Vagina (tissue), 2 donors: ENCODE data around the gene EIF2B4.

Experiments used
- POLR2A ChIP-seq, 2 donors: fragments of 450-650 bp; IDR thresholded peaks; one replicate each; pipeline ENCODE4 v1.6.1; 2017; ENCODE audit warnings: antibody characterized with exemption in 2 of 2, mild to moderate bottlenecking in 2 of 2, moderate library complexity in 2 of 2
- TF ChIP-seq, protein P1 (sequence below), 3 experiments: fragments of 450-650 bp in 2 of 3; fragments of 200-600 bp in 1 of 3; sonication (generic) in 1 of 3; IDR thresholded peaks; one replicate each; pipeline ENCODE4 v1.5.1; 2017 to 2019; ENCODE audit warnings: antibody characterized with exemption in 3 of 3, mild to moderate bottlenecking in 2 of 3, moderate library complexity in 2 of 3

DNA sequence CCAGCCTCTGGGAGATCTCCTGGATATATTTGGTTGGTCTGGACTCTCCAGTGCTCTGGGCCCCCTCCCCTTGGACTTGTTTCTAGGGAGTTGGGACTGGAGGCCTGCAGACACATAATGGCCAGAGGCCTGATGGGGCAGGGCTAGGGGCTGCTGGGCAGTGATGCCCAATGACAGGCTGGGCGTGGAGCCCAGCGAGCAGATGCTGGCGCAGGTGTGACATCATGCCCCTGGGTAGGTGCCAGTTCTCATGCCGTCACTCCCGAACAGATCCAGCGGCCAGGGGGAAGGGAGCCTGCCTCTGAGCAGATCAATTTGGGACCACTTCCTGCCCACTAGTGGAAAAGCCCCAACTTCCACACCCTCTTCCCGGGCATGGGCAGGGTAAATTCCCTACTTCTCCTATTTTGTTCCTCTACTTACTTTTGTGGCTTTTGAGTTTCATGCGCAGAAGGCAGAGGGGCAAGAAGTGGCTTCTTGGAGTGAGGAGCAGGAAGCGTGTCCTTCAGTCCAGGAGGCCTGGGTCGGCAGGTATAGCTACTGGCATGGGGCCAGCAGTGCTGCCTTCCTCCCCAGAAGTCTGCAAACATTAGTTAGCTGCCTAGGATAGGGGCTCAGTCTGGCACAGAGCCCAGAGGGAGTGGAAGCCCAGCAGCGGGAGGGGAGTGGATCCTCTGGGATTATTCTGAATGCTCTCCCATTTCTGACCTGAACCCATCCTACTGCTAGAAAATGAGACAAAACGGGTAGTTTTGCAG lies 53.3 kb downstream of the EIF2B4 start:
- TF ChIP-seq, protein P1, sequence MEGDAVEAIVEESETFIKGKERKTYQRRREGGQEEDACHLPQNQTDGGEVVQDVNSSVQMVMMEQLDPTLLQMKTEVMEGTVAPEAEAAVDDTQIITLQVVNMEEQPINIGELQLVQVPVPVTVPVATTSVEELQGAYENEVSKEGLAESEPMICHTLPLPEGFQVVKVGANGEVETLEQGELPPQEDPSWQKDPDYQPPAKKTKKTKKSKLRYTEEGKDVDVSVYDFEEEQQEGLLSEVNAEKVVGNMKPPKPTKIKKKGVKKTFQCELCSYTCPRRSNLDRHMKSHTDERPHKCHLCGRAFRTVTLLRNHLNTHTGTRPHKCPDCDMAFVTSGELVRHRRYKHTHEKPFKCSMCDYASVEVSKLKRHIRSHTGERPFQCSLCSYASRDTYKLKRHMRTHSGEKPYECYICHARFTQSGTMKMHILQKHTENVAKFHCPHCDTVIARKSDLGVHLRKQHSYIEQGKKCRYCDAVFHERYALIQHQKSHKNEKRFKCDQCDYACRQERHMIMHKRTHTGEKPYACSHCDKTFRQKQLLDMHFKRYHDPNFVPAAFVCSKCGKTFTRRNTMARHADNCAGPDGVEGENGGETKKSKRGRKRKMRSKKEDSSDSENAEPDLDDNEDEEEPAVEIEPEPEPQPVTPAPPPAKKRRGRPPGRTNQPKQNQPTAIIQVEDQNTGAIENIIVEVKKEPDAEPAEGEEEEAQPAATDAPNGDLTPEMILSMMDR (IDR thresholded peaks at IDR 0.05), result no peak
- no peak for TF ChIP-seq POLR2A (IDR thresholded peaks at IDR 0.05)
